ENCODE results near the gene RMND1.

Gene RMND1

DNA sequence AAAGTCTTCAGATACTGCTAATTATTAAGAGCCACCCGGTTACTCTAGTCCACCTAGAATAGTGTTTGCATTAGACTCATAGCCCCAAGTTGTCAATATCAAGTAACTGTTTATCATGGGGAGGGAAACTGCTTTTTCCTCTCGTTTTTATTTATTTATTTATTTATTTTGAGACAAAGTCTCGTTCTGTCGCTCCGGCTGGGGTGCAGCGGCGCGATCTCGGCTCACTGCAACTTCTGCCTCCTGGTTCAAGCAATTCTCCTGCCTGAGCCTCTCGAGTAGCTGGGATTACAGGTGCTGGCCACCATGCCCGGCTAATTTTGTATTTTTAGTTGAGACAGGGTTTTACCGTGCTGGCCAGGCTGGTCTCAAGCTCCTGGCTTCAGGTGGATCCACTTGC, 25.8 kb upstream of the RMND1 start:
- Histone ChIP-seq H4K20me1 (ENCODE audit: insufficient read depth, low read length) (no peaks in the 10 kb centered on the region), H3K9me2 (ENCODE audit: low read depth, low read length) (no peaks in the 10 kb centered on the region), H3K27me3 (ENCODE audit: insufficient read depth, low read length) (no peaks in the 10 kb centered on the region), H3F3A (ENCODE audit: insufficient read depth, low read length) (no peaks in the 10 kb centered on the region), H3K4me1 (ENCODE audit: insufficient read depth, low read length, severe bottlenecking) (peaks cover 29% of the 10 kb centered on the region), H3K36me3 (ENCODE audit: insufficient read depth, low read length) (no peaks in the 10 kb centered on the region), H3K9me3 (ENCODE audit: low read length) (no peaks in the 10 kb centered on the region), H3K4me2 (ENCODE audit: low read length) (no peak overlapping the region), H3K4me3 (ENCODE audit: low read depth, low read length, poor library complexity, severe bottlenecking) (no peak overlapping the region), H3K9ac (ENCODE audit: low read length) (no peak overlapping the region), H2AFZ (ENCODE audit: low read length) (no peak overlapping the region), H3K79me2 (ENCODE audit: insufficient read depth, low read length) (no peaks in the 10 kb centered on the region), H3K27ac (ENCODE audit: low read depth, low read length, poor library complexity, severe bottlenecking) (no peak overlapping the region)
- no peak for TF ChIP-seq EZH2 (IDR thresholded peaks at IDR 0.05; ENCODE audit: borderline replicate concordance, low read length)
- TF ChIP-seq, protein P1, sequence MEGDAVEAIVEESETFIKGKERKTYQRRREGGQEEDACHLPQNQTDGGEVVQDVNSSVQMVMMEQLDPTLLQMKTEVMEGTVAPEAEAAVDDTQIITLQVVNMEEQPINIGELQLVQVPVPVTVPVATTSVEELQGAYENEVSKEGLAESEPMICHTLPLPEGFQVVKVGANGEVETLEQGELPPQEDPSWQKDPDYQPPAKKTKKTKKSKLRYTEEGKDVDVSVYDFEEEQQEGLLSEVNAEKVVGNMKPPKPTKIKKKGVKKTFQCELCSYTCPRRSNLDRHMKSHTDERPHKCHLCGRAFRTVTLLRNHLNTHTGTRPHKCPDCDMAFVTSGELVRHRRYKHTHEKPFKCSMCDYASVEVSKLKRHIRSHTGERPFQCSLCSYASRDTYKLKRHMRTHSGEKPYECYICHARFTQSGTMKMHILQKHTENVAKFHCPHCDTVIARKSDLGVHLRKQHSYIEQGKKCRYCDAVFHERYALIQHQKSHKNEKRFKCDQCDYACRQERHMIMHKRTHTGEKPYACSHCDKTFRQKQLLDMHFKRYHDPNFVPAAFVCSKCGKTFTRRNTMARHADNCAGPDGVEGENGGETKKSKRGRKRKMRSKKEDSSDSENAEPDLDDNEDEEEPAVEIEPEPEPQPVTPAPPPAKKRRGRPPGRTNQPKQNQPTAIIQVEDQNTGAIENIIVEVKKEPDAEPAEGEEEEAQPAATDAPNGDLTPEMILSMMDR (IDR thresholded peaks at IDR 0.05; ENCODE audit: low read length) = no peak

DNA sequence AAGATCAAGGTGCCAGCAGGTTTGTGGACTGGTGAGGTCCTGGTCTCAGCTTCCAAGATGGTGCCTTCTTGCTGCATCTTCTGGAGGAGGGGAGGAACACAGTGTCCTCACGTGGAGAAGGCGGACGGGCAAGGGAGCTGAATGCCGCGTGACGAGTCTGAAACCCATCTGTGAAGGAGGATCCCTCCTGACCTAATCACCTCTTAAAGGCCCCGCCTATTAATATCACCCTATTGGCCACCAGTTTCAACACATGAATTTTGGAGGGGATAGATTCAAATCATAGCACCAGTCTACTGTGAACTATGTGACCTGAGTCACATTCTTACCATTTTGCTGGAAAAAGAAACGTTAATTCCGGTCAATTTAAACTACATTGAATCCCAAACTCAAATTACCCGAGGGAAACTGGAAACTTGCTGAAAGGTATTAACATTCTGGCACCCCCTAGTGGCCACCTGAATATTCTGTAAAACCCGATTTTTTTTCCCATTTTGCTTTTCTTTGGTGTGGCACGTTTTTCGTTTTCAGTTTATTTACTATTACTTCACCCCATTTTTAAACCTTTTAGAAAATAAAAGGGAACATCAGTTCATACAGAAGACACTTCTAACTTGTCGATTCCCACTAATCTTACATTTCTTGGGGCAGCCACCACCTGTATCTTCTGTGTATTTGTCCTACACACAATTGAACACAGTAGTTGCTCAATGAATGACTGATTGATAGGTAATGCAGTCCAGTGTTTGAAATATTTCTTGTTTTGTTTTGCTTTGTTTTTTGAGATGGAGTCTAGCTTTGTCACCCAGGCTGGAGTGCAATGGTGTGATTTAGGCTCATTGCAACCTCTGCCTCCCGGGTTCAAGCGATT, 24.0 kb upstream of the RMND1 start:
- Histone ChIP-seq H3K79me2 (ENCODE audit: insufficient read depth, low read length) (no peaks in the 10 kb centered on the region), H3K4me2 (ENCODE audit: low read length) (peak overlapping the region; percentile 50), H4K20me1 (ENCODE audit: insufficient read depth, low read length) (no peaks in the 10 kb centered on the region), H3K9me2 (ENCODE audit: low read depth, low read length) (no peaks in the 10 kb centered on the region), H3K36me3 (ENCODE audit: insufficient read depth, low read length) (no peaks in the 10 kb centered on the region), H3K9me3 (ENCODE audit: low read length) (no peaks in the 10 kb centered on the region), H3F3A (ENCODE audit: insufficient read depth, low read length) (no peaks in the 10 kb centered on the region), H3K4me3 (ENCODE audit: low read depth, low read length, poor library complexity, severe bottlenecking) (peak overlapping the region; percentile 30), H3K27me3 (ENCODE audit: insufficient read depth, low read length) (no peaks in the 10 kb centered on the region), H3K4me1 (ENCODE audit: insufficient read depth, low read length, severe bottlenecking) (peaks cover 20% of the 10 kb centered on the region), H3K27ac (ENCODE audit: low read depth, low read length, poor library complexity, severe bottlenecking) (no peak overlapping the region), H3K9ac (ENCODE audit: low read length) (no peak overlapping the region), H2AFZ (ENCODE audit: low read length) (no peak overlapping the region; the same call in 1 of the 2 replicates)
- TF ChIP-seq EZH2 (IDR thresholded peaks at IDR 0.05; ENCODE audit: borderline replicate concordance, low read length) = no peak
- TF ChIP-seq, protein P1 (IDR thresholded peaks at IDR 0.05; ENCODE audit: low read length) = peak; percentile 88

DNA sequence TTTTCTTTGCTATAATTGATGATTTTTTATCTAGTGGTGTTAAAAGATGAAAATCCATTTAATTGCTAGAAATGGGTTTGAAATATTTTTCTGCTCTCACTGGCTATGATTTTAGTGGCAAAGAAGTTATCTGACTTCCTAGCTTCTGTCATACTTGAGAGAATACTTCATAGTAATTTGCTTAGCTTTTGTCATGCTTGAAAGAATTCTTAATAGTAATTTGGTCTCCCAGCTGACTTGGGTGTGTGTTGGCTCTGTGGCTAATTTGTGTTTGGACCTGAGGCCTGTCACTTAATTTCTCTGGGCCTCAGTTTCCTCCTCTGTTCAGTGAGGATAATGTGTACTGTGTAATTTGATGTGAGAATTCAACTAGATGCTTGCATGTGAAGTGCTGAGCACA, 12.8 kb upstream of the RMND1 start:
- Histone ChIP-seq H3K4me3 (ENCODE audit: low read depth, low read length, poor library complexity, severe bottlenecking) (no peak overlapping the region), H3F3A (ENCODE audit: insufficient read depth, low read length) (no peaks in the 10 kb centered on the region), H3K4me1 (ENCODE audit: insufficient read depth, low read length, severe bottlenecking) (no peaks in the 10 kb centered on the region), H4K20me1 (ENCODE audit: insufficient read depth, low read length) (no peaks in the 10 kb centered on the region), H3K79me2 (ENCODE audit: insufficient read depth, low read length) (peaks cover 12% of the 10 kb centered on the region; the same call in 1 of the 2 replicates), H3K36me3 (ENCODE audit: insufficient read depth, low read length) (peaks cover 59% of the 10 kb centered on the region), H3K9me2 (ENCODE audit: low read depth, low read length) (no peaks in the 10 kb centered on the region), H3K27ac (ENCODE audit: low read depth, low read length, poor library complexity, severe bottlenecking) (no peak overlapping the region), H3K9ac (ENCODE audit: low read length) (no peak overlapping the region), H2AFZ (ENCODE audit: low read length) (no peak overlapping the region), H3K4me2 (ENCODE audit: low read length) (no peak overlapping the region), H3K27me3 (ENCODE audit: insufficient read depth, low read length) (no peaks in the 10 kb centered on the region), H3K9me3 (ENCODE audit: low read length) (no peaks in the 10 kb centered on the region)
- TF ChIP-seq, protein P1 (IDR thresholded peaks at IDR 0.05; ENCODE audit: low read length) = no peak
- no peak for TF ChIP-seq EZH2 (IDR thresholded peaks at IDR 0.05; ENCODE audit: borderline replicate concordance, low read length)

Data from OCI-LY1 (cell line).